ENCODE data around the gene EDARADD. TPM values are rescaled to one million over a fixed set of nuclear protein-coding genes. Genes with fewer than 3 reads are reported as not detected.

Gene EDARADD
- total and polyA plus RNA-seq, 4 donors, result 0.13 to 0.67 (median 0.26) TPM

GRCh38 chr1:236497908-236498307 lies 103.8 kb downstream of the EDARADD start:
- no peak overlapping the region for H3K9ac ChIP-seq (ENCODE audit: low read depth in 1 of 2, low read length in 2 of 2)
- H3K4me1 ChIP-seq (ENCODE audit: control insufficient read depth in 4 of 4, insufficient read depth in 4 of 4, low read length in 3 of 4), result peaks cover 0 to 5% (median 3%) of the 10 kb centered on the region in 4 donors
- H3K27me3 ChIP-seq (ENCODE audit: control insufficient read depth in 4 of 4, insufficient read depth in 4 of 4, low read length in 3 of 4), result no peaks in the 10 kb centered on the region
- no peak for DNase-seq (ENCODE audit: low spot score)
- TF ChIP-seq FOXA1 (IDR thresholded peaks at IDR 0.05) (no peak), RAD21 (IDR thresholded peaks at IDR 0.05) (no peak), TAF1 (conservative IDR thresholded peaks at IDR 0.05) (no peak), YY1 (IDR thresholded peaks at IDR 0.05) (no peak), JUND (IDR thresholded peaks at IDR 0.05) (no peak), EGR1 (IDR thresholded peaks at IDR 0.05; ENCODE audit: low read depth in 2 of 2) (no peak)
- 86% methylated on average over 6 of the region's 6 CpGs for WGBS
- no peaks in the 10 kb centered on the region for H3K36me3 ChIP-seq (ENCODE audit: control insufficient read depth in 4 of 4, insufficient read depth in 3 of 4, low read depth in 1 of 4, low read length in 3 of 4)
- no peaks in the 10 kb centered on the region for H3K9me3 ChIP-seq (ENCODE audit: control insufficient read depth in 4 of 4, low read length in 3 of 4)
- no peak overlapping the region for H3K4me3 ChIP-seq (ENCODE audit: low read depth in 1 of 3, low read length in 3 of 3)
- no peak overlapping the region for H3K27ac ChIP-seq (ENCODE audit: low read depth in 1 of 2, low read length in 2 of 2)

GRCh38 chr1:236501093-236501492 lies 107.0 kb downstream of the EDARADD start:
- DNase-seq (ENCODE audit: low spot score), result no peak
- Histone ChIP-seq H3K4me1 (ENCODE audit: control insufficient read depth in 4 of 4, insufficient read depth in 4 of 4, low read length in 3 of 4) (peaks cover 2 to 11% (median 6%) of the 10 kb centered on the region in 4 donors), H3K9ac (ENCODE audit: low read depth in 1 of 2, low read length in 2 of 2) (no peak overlapping the region), H3K9me3 (ENCODE audit: control insufficient read depth in 4 of 4, low read length in 3 of 4) (no peaks in the 10 kb centered on the region), H3K36me3 (ENCODE audit: control insufficient read depth in 4 of 4, insufficient read depth in 3 of 4, low read depth in 1 of 4, low read length in 3 of 4) (no peaks in the 10 kb centered on the region), H3K27ac (ENCODE audit: low read depth in 1 of 2, low read length in 2 of 2) (no peak overlapping the region), H3K4me3 (ENCODE audit: low read depth in 1 of 3, low read length in 3 of 3) (no peak overlapping the region), H3K27me3 (ENCODE audit: control insufficient read depth in 4 of 4, insufficient read depth in 4 of 4, low read length in 3 of 4) (no peaks in the 10 kb centered on the region)
- TF ChIP-seq HNF4A (conservative IDR thresholded peaks at IDR 0.05) (no peak), RAD21 (IDR thresholded peaks at IDR 0.05) (no peak), FOXA1 (IDR thresholded peaks at IDR 0.05) (no peak), NR2F2 (IDR thresholded peaks at IDR 0.05) (no peak), GABPA (IDR thresholded peaks at IDR 0.05 in 1 of 2, conservative IDR thresholded peaks at IDR 0.05 in 1 of 2) (no peak), TAF1 (conservative IDR thresholded peaks at IDR 0.05) (no peak), ZBTB33 (IDR thresholded peaks at IDR 0.05) (no peak), RXRA (IDR thresholded peaks at IDR 0.05) (no peak), HNF4G (IDR thresholded peaks at IDR 0.05) (no peak), EGR1 (IDR thresholded peaks at IDR 0.05; ENCODE audit: low read depth in 2 of 2) (no peak), YY1 (IDR thresholded peaks at IDR 0.05) (no peak), SP1 (IDR thresholded peaks at IDR 0.05) (no peak), MAX (IDR thresholded peaks at IDR 0.05) (no peak)
- 97% methylated on average over 6 of the region's 6 CpGs for WGBS

- no peaks in the 10 kb centered on the region for H3K9me3 ChIP-seq (ENCODE audit: control insufficient read depth in 4 of 4, low read length in 3 of 4)
- H3K27me3 ChIP-seq (ENCODE audit: control insufficient read depth in 4 of 4, insufficient read depth in 4 of 4, low read length in 3 of 4), result no peaks in the 10 kb centered on the region
- peak overlapping the region in 1 of 3 donors; percentile 31 for H3K4me3 ChIP-seq (ENCODE audit: low read depth in 1 of 3, low read length in 3 of 3)
- no peak overlapping the region for H3K27ac ChIP-seq (ENCODE audit: low read depth in 1 of 2, low read length in 2 of 2)
- peaks cover 2 to 11% (median 6%) of the 10 kb centered on the region in 4 donors for H3K4me1 ChIP-seq (ENCODE audit: control insufficient read depth in 4 of 4, insufficient read depth in 4 of 4, low read length in 3 of 4)
- no peaks in the 10 kb centered on the region for H3K36me3 ChIP-seq (ENCODE audit: control insufficient read depth in 4 of 4, insufficient read depth in 3 of 4, low read depth in 1 of 4, low read length in 3 of 4)
- H3K9ac ChIP-seq (ENCODE audit: low read depth in 1 of 2, low read length in 2 of 2), result no peak overlapping the region
- WGBS, result 32% methylated on average over 2 of the region's 2 CpGs
- TF ChIP-seq FOXA1 (IDR thresholded peaks at IDR 0.05), result no peak
- no peak for TF ChIP-seq GABPA (IDR thresholded peaks at IDR 0.05 in 1 of 2, conservative IDR thresholded peaks at IDR 0.05 in 1 of 2)
- no peak for TF ChIP-seq YY1 (IDR thresholded peaks at IDR 0.05)
- no peak for TF ChIP-seq JUND (IDR thresholded peaks at IDR 0.05)
- no peak for DNase-seq (ENCODE audit: low spot score)
Observed at GRCh38 chr1:236502579-236502971, 108.5 kb downstream of the EDARADD start.

Data from liver (tissue), 9 donors.